Measurements from ENCODE around the gene CKLF. TPM values are rescaled to one million over a fixed set of nuclear protein-coding genes. Genes with fewer than 3 reads are reported as not detected.

Gene CKLF
- polyA plus RNA-seq, 1 of the 3 experiments (the other 2 are of a cell fraction) = 211 TPM

GRCh38 chr16:66551348-66551759 lies 1.0 kb upstream of the CKLF start:
- H3K9me2 ChIP-seq = no peaks in the 10 kb centered on the region
- H4K20me1 ChIP-seq (ENCODE audit: insufficient read depth) = no peaks in the 10 kb centered on the region
- H3K79me2 ChIP-seq (ENCODE audit: insufficient read depth) = peaks cover 39% of the 10 kb centered on the region
- peaks cover 1 to 4% of the 10 kb centered on the region in 2 experiments for H3K36me3 ChIP-seq (replicated peaks in 1 of 2; ENCODE audit: control insufficient read depth in 1 of 2, insufficient read depth in 2 of 2, low read length in 1 of 2)
- H3K4me3 ChIP-seq (ENCODE audit: low read depth in 2 of 2, low read length in 1 of 2) = no peak overlapping the region
- 93% methylated on average over 6 of the region's 6 CpGs for WGBS (ENCODE audit: low lambda C conversion rate)
- H3K27me3 ChIP-seq (ENCODE audit: insufficient read depth) = no peaks in the 10 kb centered on the region
- peaks cover 19 to 27% of the 10 kb centered on the region in 2 experiments; a peak in 3 of 4 replicates for H3K4me1 ChIP-seq (ENCODE audit: control insufficient read depth in 1 of 2, insufficient read depth in 2 of 2, low read depth in 1 of 2, low read length in 1 of 2)
- no peak for TF ChIP-seq SMC3 (IDR thresholded peaks at IDR 0.05; ENCODE audit: low read depth, low read length)
- no peak for TF ChIP-seq EZH2phosphoT487 (IDR thresholded peaks at IDR 0.05; ENCODE audit: borderline replicate concordance, low read depth)
- TF ChIP-seq TCF12 (IDR thresholded peaks at IDR 0.05) = no peak
- no peak for TF ChIP-seq IRF3 (IDR thresholded peaks at IDR 0.05; ENCODE audit: low read depth, low read length)
- TF ChIP-seq NRF1 (IDR thresholded peaks at IDR 0.05; ENCODE audit: low read depth, low read length) = no peak
- no peak for TF ChIP-seq GATA2 (CRISPR knock-in tag; IDR thresholded peaks at IDR 0.05)
- TF ChIP-seq CTCF (IDR thresholded peaks at IDR 0.05) = peak; percentile 46; the same call in 1 of the 2 replicates
- no peak for TF ChIP-seq FOSL2 (IDR thresholded peaks at IDR 0.05; ENCODE audit: borderline replicate concordance, low read depth)
- H2AFZ ChIP-seq (ENCODE audit: low read depth) = peak overlapping the region; percentile 95
- H3K27ac ChIP-seq (ENCODE audit: low read depth in 2 of 2, low read length in 1 of 2) = peak overlapping the region; percentile 78 to 96; a peak in 3 of 4 replicates
- H3F3A ChIP-seq (replicated peaks; ENCODE audit: insufficient read depth) = peaks cover 3% of the 10 kb centered on the region
- ChIA-PET POLR2A (interaction anchor here (0.6 to 1.4 kb wide), 2 partner anchors 53 to 145 kb away, joined by 3 to 6 read pairs; no protein-coding TSS in a partner anchor), CTCF (interaction anchor here (0.9 to 2.5 kb wide), 6 partner anchors 11 to 262 kb away, joined by 3 to 11 read pairs (median 3); partner anchors contain the start of gene CMTM1)
- peak overlapping the region; percentile 85; the same call in 1 of the 2 replicates for H3K4me2 ChIP-seq
- H3K9ac ChIP-seq = no peak overlapping the region
- peak; percentile 64 for DNase-seq
- H3K9me3 ChIP-seq = no peaks in the 10 kb centered on the region

GRCh38 chr16:66551788-66552285 lies 539 bp upstream of the CKLF start:
- ChIA-PET POLR2A (interaction anchor here (1.4 kb wide), 1 partner anchor 52 kb away, joined by 6 read pairs; no protein-coding TSS in a partner anchor), CTCF (interaction anchor here (0.6 to 2.5 kb wide), 10 partner anchors 11 to 261 kb away, joined by 3 to 11 read pairs (median 3); partner anchors contain the start of gene CMTM1)
- no peak for DNase-seq
- Histone ChIP-seq H3K36me3 (replicated peaks in 1 of 2; ENCODE audit: control insufficient read depth in 1 of 2, insufficient read depth in 2 of 2, low read length in 1 of 2) (peaks cover 0 to 4% of the 10 kb centered on the region in 2 experiments), H4K20me1 (ENCODE audit: insufficient read depth) (no peaks in the 10 kb centered on the region), H3K4me3 (ENCODE audit: low read depth in 2 of 2, low read length in 1 of 2) (peak overlapping the region; percentile 71 to 78), H3K9me2 (no peaks in the 10 kb centered on the region), H3K4me1 (ENCODE audit: control insufficient read depth in 1 of 2, insufficient read depth in 2 of 2, low read depth in 1 of 2, low read length in 1 of 2) (peaks cover 19 to 27% of the 10 kb centered on the region in 2 experiments; a peak in 3 of 4 replicates), H2AFZ (ENCODE audit: low read depth) (peak overlapping the region; percentile 95), H3K27me3 (ENCODE audit: insufficient read depth) (no peaks in the 10 kb centered on the region), H3K79me2 (ENCODE audit: insufficient read depth) (peaks cover 44% of the 10 kb centered on the region), H3F3A (replicated peaks; ENCODE audit: insufficient read depth) (peaks cover 3% of the 10 kb centered on the region), H3K9me3 (no peaks in the 10 kb centered on the region), H3K4me2 (peak overlapping the region; percentile 85), H3K27ac (ENCODE audit: low read depth in 2 of 2, low read length in 1 of 2) (peak overlapping the region; percentile 78 to 96), H3K9ac (peak overlapping the region; percentile 74)
- 53% methylated on average over 8 of the region's 8 CpGs for WGBS (ENCODE audit: low lambda C conversion rate)
- TF ChIP-seq MXI1 (IDR thresholded peaks at IDR 0.05; ENCODE audit: low read depth, low read length) (no peak), RAD21 (IDR thresholded peaks at IDR 0.05; ENCODE audit: low read length) (no peak), RXRA (IDR thresholded peaks at IDR 0.05; ENCODE audit: borderline replicate concordance, low read depth) (no peak), TAF1 (IDR thresholded peaks at IDR 0.05; ENCODE audit: borderline replicate concordance, low read depth, low read length) (no peak), TCF12 (IDR thresholded peaks at IDR 0.05) (no peak), SMC3 (IDR thresholded peaks at IDR 0.05; ENCODE audit: low read depth, low read length) (no peak), TEAD4 (IDR thresholded peaks at IDR 0.05; ENCODE audit: borderline replicate concordance, insufficient read depth) (no peak), EP300 (IDR thresholded peaks at IDR 0.05; ENCODE audit: borderline replicate concordance in 1 of 2, low read depth in 1 of 2, low read length in 1 of 2) (no peak), CTCF (IDR thresholded peaks at IDR 0.05) (no peak), YY1 (IDR thresholded peaks at IDR 0.05; ENCODE audit: low read depth) (no peak), NFIC (IDR thresholded peaks at IDR 0.05; ENCODE audit: borderline replicate concordance) (no peak), ELF1 (IDR thresholded peaks at IDR 0.05) (no peak), FOSL2 (IDR thresholded peaks at IDR 0.05; ENCODE audit: borderline replicate concordance, low read depth) (no peak), POLR2AphosphoS5 (IDR thresholded peaks at IDR 0.05; ENCODE audit: low read depth, low read length) (no peak), RCOR1 (IDR thresholded peaks at IDR 0.05; ENCODE audit: low read length) (no peak), GABPA (IDR thresholded peaks at IDR 0.05; ENCODE audit: low read depth) (no peak), GATA2 (CRISPR knock-in tag; IDR thresholded peaks at IDR 0.05) (no peak), USF1 (IDR thresholded peaks at IDR 0.05; ENCODE audit: borderline replicate concordance, low read depth) (no peak)

Data from SK-N-SH (cell line).